GM12878 (cell line): ENCODE data around the gene DOC2B.

Experiments used
- CTCF ChIP-seq, 3 experiments: IDR thresholded peaks in 2 of 3; conservative IDR thresholded peaks in 1 of 3; 2 replicates each; pipeline ENCODE4 v1.5.1; 2011; ENCODE audit warnings: low read depth in 3 of 3, low read length in 3 of 3, mild to moderate bottlenecking in 3 of 3, control low read depth in 2 of 3, moderate library complexity in 2 of 3, inconsistent platforms in 1 of 3, mixed read lengths in 1 of 3; ENCODE audit not compliant: control insufficient read depth in 2 of 3, insufficient read depth in 1 of 3; ENCODE audit errors: extremely low read depth in 1 of 3
- EGR1 ChIP-seq, 2 experiments: IDR thresholded peaks; 1 replicate in 1 of 2; 2 replicates in 1 of 2; pipeline ENCODE4 v1.6.1; 2011 to 2012; ENCODE audit warnings: low read depth in 2 of 2, low read length in 2 of 2, borderline replicate concordance in 1 of 2, mild to moderate bottlenecking in 1 of 2, moderate library complexity in 1 of 2
- GABPA ChIP-seq: IDR thresholded peaks from 2 replicates; pipeline ENCODE4 v1.6.1; 2014; ENCODE audit warnings: antibody characterized with exemption, low read depth, mild to moderate bottlenecking, inconsistent platforms
- JUND ChIP-seq: IDR thresholded peaks from 2 replicates; pipeline ENCODE4 v1.6.1; 2012; ENCODE audit warnings: low read depth, mild to moderate bottlenecking, low read length, improper control_type of control experiment, moderate library complexity
- SMC3 ChIP-seq: IDR thresholded peaks from 2 replicates; pipeline ENCODE4 v1.6.1; 2011; ENCODE audit warnings: low read length, improper control_type of control experiment, borderline replicate concordance
- TAF1 ChIP-seq: IDR thresholded peaks from 2 replicates; pipeline ENCODE4 v1.6.1; 2011; ENCODE audit warnings: mild to moderate bottlenecking, low read depth, low read length, borderline replicate concordance
- ZNF24 ChIP-seq: fragments of 450-650 bp; IDR thresholded peaks from 2 replicates; pipeline ENCODE4 v1.6.1; 2017; ENCODE audit warnings: antibody characterized with exemption, mild to moderate bottlenecking
- TF ChIP-seq, protein P1 (sequence below): IDR thresholded peaks from 2 replicates; pipeline ENCODE4 v1.6.1; 2012; ENCODE audit warnings: low read depth, low read length, improper control_type of control experiment
- TF ChIP-seq, protein P2 (sequence below): IDR thresholded peaks from 2 replicates; pipeline ENCODE4 v1.6.1; 2011; ENCODE audit warnings: borderline replicate concordance, low read depth, mild to moderate bottlenecking, moderate library complexity, mixed read lengths, low read length; ENCODE audit not compliant: insufficient read depth; ENCODE audit errors: extremely low read length

- TF ChIP-seq ZNF24 (no peak), TAF1 (no peak), EGR1 (IDR thresholded peaks at IDR 0.05; ENCODE audit: borderline replicate concordance in 1 of 2, low read depth in 2 of 2, low read length in 2 of 2) (no peak), CTCF (IDR thresholded peaks at IDR 0.05 in 2 of 3, conservative IDR thresholded peaks at IDR 0.05 in 1 of 3; ENCODE audit: control insufficient read depth in 2 of 3, extremely low read depth in 1 of 3, insufficient read depth in 1 of 3, low read depth in 3 of 3, low read length in 3 of 3) (no peak), JUND (no peak), GABPA (no peak), SMC3 (no peak)
- TF ChIP-seq, protein P1, sequence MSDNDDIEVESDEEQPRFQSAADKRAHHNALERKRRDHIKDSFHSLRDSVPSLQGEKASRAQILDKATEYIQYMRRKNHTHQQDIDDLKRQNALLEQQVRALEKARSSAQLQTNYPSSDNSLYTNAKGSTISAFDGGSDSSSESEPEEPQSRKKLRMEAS, result no peak
- TF ChIP-seq, protein P2, sequence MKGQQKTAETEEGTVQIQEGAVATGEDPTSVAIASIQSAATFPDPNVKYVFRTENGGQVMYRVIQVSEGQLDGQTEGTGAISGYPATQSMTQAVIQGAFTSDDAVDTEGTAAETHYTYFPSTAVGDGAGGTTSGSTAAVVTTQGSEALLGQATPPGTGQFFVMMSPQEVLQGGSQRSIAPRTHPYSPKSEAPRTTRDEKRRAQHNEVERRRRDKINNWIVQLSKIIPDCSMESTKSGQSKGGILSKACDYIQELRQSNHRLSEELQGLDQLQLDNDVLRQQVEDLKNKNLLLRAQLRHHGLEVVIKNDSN, result no peak
Measured at GRCh38 chr17:156946-157345, 24.5 kb downstream of the DOC2B start.
